Epithelial cell of esophagus (primary cell): ENCODE data around the gene SRPK2.

Experiments
- DNase-seq: peaks from one replicate; pipeline ENCODE4 v3.0.0; 2010; ENCODE audit warnings: low read depth
- H3K4me3 ChIP-seq: 2 replicates; pipeline ENCODE4 v1.5.1; 2011; ENCODE audit warnings: mild to moderate bottlenecking, low read length, control low read depth
- TF ChIP-seq, protein P1 (sequence below): IDR thresholded peaks from 2 replicates; pipeline ENCODE4 v1.5.1; 2011; ENCODE audit warnings: low read depth, mild to moderate bottlenecking, low read length, control low read depth, inconsistent platforms; ENCODE audit not compliant: insufficient read depth; ENCODE audit errors: missing control alignments

SRPK2 gene

DNA sequence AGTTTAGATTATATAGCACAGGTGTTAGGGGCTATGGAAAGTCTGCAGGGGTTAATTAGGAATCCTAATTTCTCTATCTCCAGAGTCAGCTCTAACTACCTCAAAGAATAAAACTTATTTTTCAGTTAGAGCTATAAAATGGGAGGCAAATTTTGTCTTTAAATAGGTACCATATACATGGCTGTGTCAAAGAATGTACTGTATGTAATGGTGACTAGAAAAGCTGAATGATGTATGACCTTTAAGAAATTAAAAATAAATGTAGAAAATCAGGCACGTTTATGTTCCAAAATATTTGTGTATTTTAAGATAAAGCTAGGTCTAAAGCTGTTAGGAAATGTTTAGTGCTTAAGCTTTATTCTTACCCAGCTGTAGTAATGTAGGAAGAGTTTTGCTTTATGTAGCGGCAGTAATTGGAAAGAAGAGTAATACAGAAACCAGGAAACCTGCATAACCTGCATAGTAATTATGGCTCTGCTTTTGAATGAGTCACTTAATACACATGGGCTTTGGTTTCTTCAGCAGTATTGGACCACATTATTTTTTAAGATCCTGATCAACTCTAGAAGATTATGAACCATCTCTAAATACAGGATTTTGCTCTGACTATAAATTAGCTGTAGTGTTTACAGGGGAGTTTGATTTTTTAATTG is 289.7 kb downstream of the SRPK2 start:
- TF ChIP-seq, protein P1, sequence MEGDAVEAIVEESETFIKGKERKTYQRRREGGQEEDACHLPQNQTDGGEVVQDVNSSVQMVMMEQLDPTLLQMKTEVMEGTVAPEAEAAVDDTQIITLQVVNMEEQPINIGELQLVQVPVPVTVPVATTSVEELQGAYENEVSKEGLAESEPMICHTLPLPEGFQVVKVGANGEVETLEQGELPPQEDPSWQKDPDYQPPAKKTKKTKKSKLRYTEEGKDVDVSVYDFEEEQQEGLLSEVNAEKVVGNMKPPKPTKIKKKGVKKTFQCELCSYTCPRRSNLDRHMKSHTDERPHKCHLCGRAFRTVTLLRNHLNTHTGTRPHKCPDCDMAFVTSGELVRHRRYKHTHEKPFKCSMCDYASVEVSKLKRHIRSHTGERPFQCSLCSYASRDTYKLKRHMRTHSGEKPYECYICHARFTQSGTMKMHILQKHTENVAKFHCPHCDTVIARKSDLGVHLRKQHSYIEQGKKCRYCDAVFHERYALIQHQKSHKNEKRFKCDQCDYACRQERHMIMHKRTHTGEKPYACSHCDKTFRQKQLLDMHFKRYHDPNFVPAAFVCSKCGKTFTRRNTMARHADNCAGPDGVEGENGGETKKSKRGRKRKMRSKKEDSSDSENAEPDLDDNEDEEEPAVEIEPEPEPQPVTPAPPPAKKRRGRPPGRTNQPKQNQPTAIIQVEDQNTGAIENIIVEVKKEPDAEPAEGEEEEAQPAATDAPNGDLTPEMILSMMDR: no peak
- no peak overlapping the region for H3K4me3 ChIP-seq
- peak; percentile 76 for DNase-seq

DNA sequence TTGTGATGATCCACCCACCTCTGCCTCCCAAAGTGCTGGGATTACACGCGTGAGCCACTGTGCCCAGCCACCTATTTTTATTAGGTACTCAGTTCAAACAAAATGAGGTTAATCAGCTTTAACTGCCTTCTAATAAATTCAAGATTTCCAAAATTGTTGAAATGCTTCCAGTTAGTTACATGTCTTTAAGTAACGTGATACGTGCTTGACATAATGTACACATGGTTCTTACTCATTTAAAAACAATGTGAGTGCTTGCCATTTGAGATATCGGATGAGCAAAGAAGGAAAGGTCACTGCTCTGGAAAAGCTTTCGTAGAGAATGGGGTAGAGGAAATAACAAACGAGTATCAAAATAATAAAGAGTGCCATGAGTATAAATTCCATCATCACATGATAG is 291.1 kb downstream of the SRPK2 start:
- peak; percentile 69 for DNase-seq
- H3K4me3 ChIP-seq: no peak overlapping the region
- TF ChIP-seq, protein P1: no peak

DNA sequence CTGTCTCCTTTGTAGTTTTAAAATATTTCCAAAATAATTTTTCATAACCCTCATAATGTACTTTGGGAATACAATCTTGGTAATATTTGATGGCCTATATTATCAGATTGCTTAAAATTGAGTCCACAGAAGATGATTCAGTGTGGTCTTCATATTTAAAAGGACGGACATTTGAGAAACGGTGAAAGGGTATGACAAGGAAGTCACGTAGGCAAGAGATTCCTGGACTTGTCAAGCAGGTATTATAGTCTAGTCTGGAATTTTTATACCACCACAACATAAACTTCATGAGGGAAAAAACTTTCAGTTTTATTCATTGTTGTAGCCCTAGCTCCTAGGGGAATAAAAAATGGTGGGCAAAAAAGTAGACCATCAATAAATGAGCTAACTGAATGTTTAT is 292.4 kb downstream of the SRPK2 start:
- H3K4me3 ChIP-seq: no peak overlapping the region
- DNase-seq: peak; percentile 33

DNA sequence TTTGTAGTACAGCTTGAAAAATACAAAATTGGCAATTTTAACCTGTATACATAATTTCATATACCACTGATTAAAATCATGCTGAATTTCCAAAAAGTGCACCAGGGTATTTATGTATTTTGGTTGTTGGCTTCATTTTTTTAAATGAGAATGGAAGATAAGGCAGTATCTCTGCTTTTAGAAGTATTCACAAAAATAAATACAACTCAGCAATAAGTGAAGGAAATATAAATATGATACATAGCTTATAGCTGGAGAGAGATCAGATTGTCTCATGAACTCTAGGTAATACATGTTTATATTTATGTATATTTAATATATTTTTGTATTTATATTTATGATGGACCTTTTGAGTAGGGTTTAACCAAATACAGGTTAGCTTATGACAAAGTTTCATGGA is 293.8 kb downstream of the SRPK2 start:
- H3K4me3 ChIP-seq: no peak overlapping the region
- TF ChIP-seq, protein P1: no peak
- no peak for DNase-seq

More for the DNA sequence above, 292.4 kb downstream of the SRPK2 start:
- TF ChIP-seq, protein P1: no peak

DNA sequence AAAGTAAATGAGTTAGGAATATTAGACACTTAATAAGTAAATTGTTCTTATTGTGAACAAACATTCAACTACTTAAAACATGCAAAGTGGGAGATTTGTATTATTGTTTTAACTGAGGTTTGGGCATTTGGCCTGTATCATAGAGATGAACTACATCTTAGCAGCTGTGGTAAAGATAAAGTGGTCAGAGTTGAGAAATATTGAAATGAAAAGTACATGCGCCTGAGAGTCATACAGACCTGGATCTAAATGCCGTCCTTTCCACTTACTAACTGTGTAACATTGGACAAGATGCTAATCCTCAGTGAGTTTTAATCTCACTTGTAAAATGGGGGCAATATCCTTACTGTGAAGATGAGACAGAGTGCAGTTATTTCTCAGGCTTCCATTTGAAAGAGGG is 300.3 kb downstream of the SRPK2 start:
- H3K4me3 ChIP-seq: no peak overlapping the region
- no peak for DNase-seq
- TF ChIP-seq, protein P1: no peak

DNA sequence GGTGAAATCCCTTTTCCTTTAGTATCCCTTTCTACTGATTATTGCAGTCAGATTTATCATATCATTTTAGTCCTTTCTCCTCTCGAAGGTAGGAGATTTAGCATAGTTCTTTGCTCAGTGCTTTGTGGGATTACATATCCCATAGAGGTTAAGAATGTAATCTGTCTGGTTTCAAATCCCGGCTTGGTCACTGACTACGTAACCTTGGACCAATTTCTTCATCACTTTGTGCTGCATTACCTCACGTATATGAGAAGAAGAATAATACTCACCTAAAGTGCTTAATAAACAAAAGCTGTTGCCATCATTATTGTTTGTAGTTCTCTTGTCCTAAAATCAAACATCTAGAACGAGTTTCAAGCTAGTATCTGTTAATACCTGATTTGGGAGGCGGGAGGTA is 300.7 kb downstream of the SRPK2 start:
- H3K4me3 ChIP-seq: no peak overlapping the region
- DNase-seq: no peak
- TF ChIP-seq, protein P1: no peak

DNA sequence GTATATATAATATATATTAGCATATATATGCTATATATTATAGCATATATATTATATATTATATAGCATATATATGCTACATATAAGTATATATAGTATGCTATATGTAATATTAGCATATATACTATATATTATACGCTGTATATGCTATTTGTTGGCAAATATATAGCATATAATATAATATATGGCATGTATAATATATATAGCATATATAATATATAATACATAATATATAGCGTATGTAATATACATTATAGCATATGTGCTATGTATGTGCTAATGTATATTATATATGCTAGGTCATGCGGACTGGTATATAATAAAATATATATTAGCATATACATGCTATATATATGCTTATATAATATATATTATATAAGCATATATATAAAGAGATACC is 301.9 kb downstream of the SRPK2 start:
- TF ChIP-seq, protein P1: no peak
- DNase-seq: no peak
- H3K4me3 ChIP-seq: no peak overlapping the region
